ENCODE measurements around the gene KIAA0232.
A peak's percentile ranks its signal among the peaks of the same experiment; 100 is the strongest.

KIAA0232 gene

GRCh38 chr4:6782147-6782845, at the start of gene KIAA0232:
Gene KIAA0232 (plus strand): TSS chr4:6782727. CDS start chr4:6824454, 41,727 bp downstream.
- DNase-seq (ENCODE audit: low spot score), result peak; percentile 84

- DNase-seq (ENCODE audit: low spot score), result no peak
These were observed 49.0 kb upstream of the KIAA0232 start for GRCh38 chr4:6733358-6734164.

GRCh38 chr4:6734165-6734786, 48.3 kb upstream of the KIAA0232 start:
- no peak for DNase-seq (ENCODE audit: low spot score)

- no peak for DNase-seq (ENCODE audit: low spot score)
These were observed 42.6 kb upstream of the KIAA0232 start for GRCh38 chr4:6739920-6740319.

GRCh38 chr4:6740347-6740746, 42.2 kb upstream of the KIAA0232 start:
- DNase-seq (ENCODE audit: low spot score), result no peak

- no peak for DNase-seq (ENCODE audit: low spot score)
These were observed 40.0 kb upstream of the KIAA0232 start for GRCh38 chr4:6742507-6742906.

- DNase-seq (ENCODE audit: low spot score), result no peak
These were observed 39.5 kb upstream of the KIAA0232 start for GRCh38 chr4:6742989-6743388.

GRCh38 chr4:6746721-6747293, 35.7 kb upstream of the KIAA0232 start:
- no peak for DNase-seq (ENCODE audit: low spot score)

GRCh38 chr4:6747294-6748051, 35.1 kb upstream of the KIAA0232 start:
- no peak for DNase-seq (ENCODE audit: low spot score)

GRCh38 chr4:6748286-6748685, 34.2 kb upstream of the KIAA0232 start:
- DNase-seq (ENCODE audit: low spot score), result no peak

GRCh38 chr4:6749340-6750171, 33.0 kb upstream of the KIAA0232 start:
- no peak for DNase-seq (ENCODE audit: low spot score)

GRCh38 chr4:6750286-6751221, 32.0 kb upstream of the KIAA0232 start:
- DNase-seq (ENCODE audit: low spot score), result no peak

GRCh38 chr4:6751611-6752485, 30.7 kb upstream of the KIAA0232 start:
- DNase-seq (ENCODE audit: low spot score), result no peak

- DNase-seq (ENCODE audit: low spot score), result peak; percentile 58
These were observed 30.1 kb upstream of the KIAA0232 start for GRCh38 chr4:6752486-6752829.

- DNase-seq (ENCODE audit: low spot score), result peak; percentile 52
These were observed 29.4 kb upstream of the KIAA0232 start for GRCh38 chr4:6753103-6753560.

- DNase-seq (ENCODE audit: low spot score), result no peak
These were observed 28.6 kb upstream of the KIAA0232 start for GRCh38 chr4:6753891-6754290.

GRCh38 chr4:6754481-6755087, 27.9 kb upstream of the KIAA0232 start:
- DNase-seq (ENCODE audit: low spot score), result no peak

GRCh38 chr4:6755088-6755753, 27.3 kb upstream of the KIAA0232 start:
- DNase-seq (ENCODE audit: low spot score), result no peak

All from pons (tissue), 1 donor.